B cell (primary cell): Measurements from ENCODE around the gene PTPRN2.

Source experiments
- CTCF ChIP-seq: fragments of 200-600 bp; IDR thresholded peaks from one replicate; pipeline ENCODE4 v1.8.0; 2022; ENCODE audit warnings: antibody characterized with exemption, mild to moderate bottlenecking
- EZH2 ChIP-seq: IDR thresholded peaks from 2 replicates; pipeline ENCODE4 v1.6.1; 2012; ENCODE audit warnings: borderline replicate concordance, low read depth, mild to moderate bottlenecking, moderate library complexity, low read length; ENCODE audit not compliant: insufficient read depth, poor library complexity, severe bottlenecking

GRCh38 chr7:158097453-158098124 is 490.0 kb downstream of the PTPRN2 start:
- no peak for TF ChIP-seq CTCF
- no peak for TF ChIP-seq EZH2
